ENCODE measurements around the gene PPT1.

GRCh38 chr1:40081871-40082270, 15.2 kb downstream of the PPT1 start:
- TF ChIP-seq CTCF (IDR thresholded peaks at IDR 0.05) (no peak), PRRX2 (CRISPR knock-in tag; IDR thresholded peaks at IDR 0.05) (no peak)
